DOHH2 (cell line): Measurements from ENCODE around the gene SLC4A2.
A peak's percentile ranks its signal among the peaks of the same experiment; 100 is the strongest.

ENCODE experiments used
- H3F3A ChIP-seq: fragments of 200-600 bp; sonication (generic), shearing (Covaris generic); 2 replicates; pipeline ENCODE4 v1.6.0; 2016; ENCODE audit warnings: antibody characterized with exemption, mild to moderate bottlenecking; ENCODE audit not compliant: control insufficient read depth, insufficient read depth
- H3K27ac ChIP-seq: fragments of 200-600 bp; sonication (generic); 2 replicates; pipeline ENCODE4 v1.5.1; 2014; ENCODE audit warnings: low read depth, mild to moderate bottlenecking, low read length, moderate library complexity
- H3K27me3 ChIP-seq: fragments of 200-600 bp; sonication (generic); 2 replicates; pipeline ENCODE4 v1.6.1; 2014; ENCODE audit warnings: mild to moderate bottlenecking, low read length, mixed read lengths; ENCODE audit not compliant: control insufficient read depth
- H3K36me3 ChIP-seq: fragments of 200-600 bp; sonication (generic); 2 replicates; pipeline ENCODE4 v1.6.1; 2014; ENCODE audit warnings: mild to moderate bottlenecking, low read length, moderate library complexity, mixed read lengths; ENCODE audit not compliant: control insufficient read depth
- H3K4me1 ChIP-seq: fragments of 200-600 bp; sonication (generic); 2 replicates; pipeline ENCODE4 v1.6.1; 2014; ENCODE audit warnings: mild to moderate bottlenecking, low read length, mixed read lengths; ENCODE audit not compliant: control insufficient read depth
- H3K4me2 ChIP-seq: fragments of 200-600 bp; sonication (generic); 2 replicates; pipeline ENCODE4 v1.6.0; 2014; ENCODE audit warnings: mild to moderate bottlenecking, low read length, moderate library complexity
- H3K4me3 ChIP-seq: fragments of 200-600 bp; sonication (generic); 2 replicates; pipeline ENCODE4 v1.5.1; 2014; ENCODE audit warnings: mild to moderate bottlenecking, low read length, mixed read lengths
- H3K79me2 ChIP-seq: fragments of 200-600 bp; sonication (generic); 2 replicates; pipeline ENCODE4 v1.6.1; 2014; ENCODE audit warnings: mild to moderate bottlenecking, low read length, mixed read lengths; ENCODE audit not compliant: control insufficient read depth
- H3K9me2 ChIP-seq: fragments of 200-600 bp; sonication (generic); replicated peaks from 2 replicates; pipeline ENCODE4 v1.6.1; 2014; ENCODE audit warnings: mild to moderate bottlenecking, low read length, mixed read lengths; ENCODE audit not compliant: control insufficient read depth
- H3K9me3 ChIP-seq: fragments of 200-600 bp; sonication (generic); 2 replicates; pipeline ENCODE4 v1.6.1; 2014; ENCODE audit warnings: antibody characterized with exemption, low read length, mixed read lengths; ENCODE audit not compliant: control insufficient read depth, insufficient read depth
- H4K20me1 ChIP-seq: fragments of 200-600 bp; sonication (generic); 2 replicates; pipeline ENCODE4 v1.6.0; 2014; ENCODE audit warnings: low read depth, mild to moderate bottlenecking, antibody characterized with exemption, low read length, moderate library complexity; ENCODE audit not compliant: control insufficient read depth, insufficient read depth
- CTCF ChIP-seq: fragments of 200-600 bp; sonication (generic); IDR thresholded peaks from one replicate; pipeline ENCODE4 v1.5.1; 2014; ENCODE audit warnings: antibody characterized with exemption, mild to moderate bottlenecking, low read depth, low read length; ENCODE audit not compliant: poor library complexity, severe bottlenecking
- EZH2phosphoT487 ChIP-seq: fragments of 200-600 bp; sonication (generic); IDR thresholded peaks from 2 replicates; pipeline ENCODE4 v1.6.1; 2017; ENCODE audit warnings: borderline replicate concordance, mild to moderate bottlenecking, antibody characterized with exemption, low read length, moderate library complexity, mixed read lengths

Gene SLC4A2

GRCh38 chr7:151085329-151085690 is 25.9 kb downstream of the SLC4A2 start:
- Histone ChIP-seq H3F3A (peaks cover 9% of the 10 kb centered on the region), H3K27ac (no peak overlapping the region), H3K79me2 (peaks cover 27% of the 10 kb centered on the region), H3K9me2 (no peaks in the 10 kb centered on the region), H4K20me1 (peaks cover 7% of the 10 kb centered on the region), H3K4me3 (peak overlapping the region; percentile 76), H3K9me3 (no peaks in the 10 kb centered on the region), H3K27me3 (peaks cover 49% of the 10 kb centered on the region), H3K36me3 (peaks cover 14% of the 10 kb centered on the region), H3K4me1 (peaks cover 54% of the 10 kb centered on the region), H3K4me2 (peak overlapping the region; percentile 88)
- TF ChIP-seq CTCF, result no peak
- TF ChIP-seq EZH2phosphoT487, result no peak

GRCh38 chr7:151085691-151086620 is 26.6 kb downstream of the SLC4A2 start, which contains the start of gene AGAP3:
TSS of gene AGAP3 (plus strand) at chr7:151086475. CDS start at chr7:151086742, 267 bp downstream.
- Histone ChIP-seq H3K27me3 (peaks cover 49% of the 10 kb centered on the region), H3K4me3 (peak within 1 kb of the TSS; percentile 76), H3K4me2 (peak within 1 kb of the TSS; percentile 88), H4K20me1 (peaks cover 7% of the 10 kb centered on the region), H3K36me3 (peaks cover 11% of the 10 kb centered on the region), H3K4me1 (peaks cover 52% of the 10 kb centered on the region), H3K9me3 (no peaks in the 10 kb centered on the region), H3F3A (peaks cover 9% of the 10 kb centered on the region), H3K9me2 (no peaks in the 10 kb centered on the region), H3K27ac (no peak within 1 kb of the TSS), H3K79me2 (peaks cover 23% of the 10 kb centered on the region)
- no peak for TF ChIP-seq CTCF
- TF ChIP-seq EZH2phosphoT487, result peak; percentile 87; the same call in 1 of the 2 replicates

GRCh38 chr7:151086802-151087244 is 27.4 kb downstream of the SLC4A2 start:
- peaks cover 9% of the 10 kb centered on the region for H3F3A ChIP-seq
- peaks cover 3% of the 10 kb centered on the region for H3K36me3 ChIP-seq
- H3K79me2 ChIP-seq, result peaks cover 14% of the 10 kb centered on the region
- TF ChIP-seq CTCF, result no peak
- peak; percentile 100 for TF ChIP-seq EZH2phosphoT487
- H3K27ac ChIP-seq, result no peak overlapping the region
- H3K4me2 ChIP-seq, result peak overlapping the region; percentile 67
- H3K27me3 ChIP-seq, result peaks cover 53% of the 10 kb centered on the region
- no peaks in the 10 kb centered on the region for H3K9me3 ChIP-seq
- no peaks in the 10 kb centered on the region for H3K9me2 ChIP-seq
- H3K4me1 ChIP-seq, result peaks cover 43% of the 10 kb centered on the region
- peak overlapping the region; percentile 65 for H3K4me3 ChIP-seq
- peaks cover 7% of the 10 kb centered on the region for H4K20me1 ChIP-seq
